ENCODE data around the gene CCNB1. TPM values are rescaled to one million over a fixed set of nuclear protein-coding genes. Genes with fewer than 3 reads are reported as not detected.

The CCNB1 gene
- polyA plus RNA-seq, 4 donors: 72.0 to 96.2 (median 93.6) TPM

Other genes starting within 250 kb of the CCNB1 start
- 100 to 1,000 TPM in 1 of 4 donors, 10 to 100 TPM in 3; 85.0 to 103 (median 94.8) TPM for gene SLC30A5, start 73.1 kb upstream of the CCNB1 start, polyA plus RNA-seq (ENCODE audit: insufficient read length in 4 of 4)
- gene CENPH, start 22.4 kb downstream of the CCNB1 start, polyA plus RNA-seq (ENCODE audit: insufficient read length in 4 of 4): 10 to 100 TPM; 20.7 to 33.7 (median 25.3) TPM
- gene CDK7, start 67.7 kb downstream of the CCNB1 start, polyA plus RNA-seq (ENCODE audit: insufficient read length in 4 of 4): 10 to 100 TPM; 25.7 to 46.3 (median 41.9) TPM
- 10 to 100 TPM in 3 of 4 donors, 1 to 10 TPM in 1; 9.8 to 15.7 (median 10.9) TPM for gene CCDC125, start 165.7 kb downstream of the CCNB1 start, polyA plus RNA-seq (ENCODE audit: insufficient read length in 4 of 4)
- gene AK6, start 202.4 kb downstream of the CCNB1 start, polyA plus RNA-seq (ENCODE audit: insufficient read length in 4 of 4): 10 to 100 TPM; 63.5 to 85.3 (median 75.6) TPM
- 10 to 100 TPM; 50.9 to 61.9 (median 57.5) TPM for gene TAF9, start 202.4 kb downstream of the CCNB1 start, polyA plus RNA-seq (ENCODE audit: insufficient read length in 4 of 4)
- gene RAD17, start 202.7 kb downstream of the CCNB1 start, polyA plus RNA-seq (ENCODE audit: insufficient read length in 4 of 4): 10 to 100 TPM; 30.6 to 44.6 (median 38.2) TPM
- 10 to 100 TPM in 3 of 4 donors, 1 to 10 TPM in 1; 2.0 to 29.5 (median 26.7) TPM for gene MARVELD2, start 248.0 kb downstream of the CCNB1 start, polyA plus RNA-seq (ENCODE audit: insufficient read length in 4 of 4)